GM23338 (cell line): ENCODE measurements around the gene TRHDE. TPM values are rescaled to one million over a fixed set of nuclear protein-coding genes. Genes with fewer than 3 reads are reported as not detected.

ENCODE experiments used
- ATAC-seq: fragments of 200-7000 bp; cut with Tn5 transposase; 3 replicates; pipeline ENCODE4 v1.9.1; 2020
- DNase-seq: peaks from one replicate; pipeline ENCODE4 v3.0.0-alpha.2; 2015; ENCODE audit warnings: low spot score
- H2AFZ ChIP-seq: fragments of 200-600 bp; sonication (generic); 2 replicates; pipeline ENCODE4 v1.8.0; 2016; ENCODE audit warnings: antibody characterized with exemption, mild to moderate bottlenecking, moderate library complexity
- H3F3A ChIP-seq: fragments of 200-600 bp; sonication (generic); replicated peaks from 2 replicates; pipeline ENCODE4 v1.8.0; 2017; ENCODE audit warnings: antibody characterized with exemption, mixed run types, low read depth
- H3K27ac ChIP-seq: fragments of 200-600 bp; sonication (generic); 2 replicates; pipeline ENCODE4 v1.6.1; 2016; ENCODE audit warnings: low read depth
- H3K27me3 ChIP-seq: fragments of 200-600 bp; sonication (generic); 2 replicates; pipeline ENCODE4 v1.8.0; 2016; ENCODE audit warnings: mild to moderate bottlenecking, mixed run types, moderate library complexity; ENCODE audit not compliant: insufficient read depth
- H3K36me3 ChIP-seq: fragments of 200-600 bp; sonication (generic); 2 replicates; pipeline ENCODE4 v1.8.0; 2016; ENCODE audit warnings: mild to moderate bottlenecking; ENCODE audit not compliant: insufficient read depth
- H3K4me1 ChIP-seq: fragments of 200-600 bp; sonication (generic); 2 replicates; pipeline ENCODE4 v1.8.0; 2016; ENCODE audit warnings: mild to moderate bottlenecking, moderate library complexity; ENCODE audit not compliant: insufficient read depth
- H3K4me2 ChIP-seq: fragments of 200-600 bp; sonication (generic); 2 replicates; pipeline ENCODE4 v1.7.1; 2017; ENCODE audit warnings: mixed run types
- H3K4me3 ChIP-seq: fragments of 200-600 bp; sonication (generic); 2 replicates; pipeline ENCODE4 v1.6.1; 2016; ENCODE audit warnings: mixed run types
- H3K79me2 ChIP-seq: fragments of 200-600 bp; sonication (generic); replicated peaks from 2 replicates; pipeline ENCODE4 v1.8.0; 2017; ENCODE audit warnings: mild to moderate bottlenecking; ENCODE audit not compliant: insufficient read depth
- H3K9me2 ChIP-seq: fragments of 200-600 bp; sonication (generic); 2 replicates; pipeline ENCODE4 v1.8.0; 2017; ENCODE audit not compliant: insufficient read depth
- H4K20me1 ChIP-seq: fragments of 200-600 bp; sonication (generic); replicated peaks from 2 replicates; pipeline ENCODE4 v1.8.0; 2017; ENCODE audit warnings: mild to moderate bottlenecking; ENCODE audit not compliant: insufficient read depth
- H3K27ac Mint-ChIP-seq: 2 replicates; pipeline ENCODE4 v1.8.0; 2020; ENCODE audit warnings: inconsistent platforms, mild to moderate bottlenecking, moderate library complexity, mixed read lengths
- H3K27me3 Mint-ChIP-seq: 3 replicates; pipeline ENCODE4 v1.8.0; 2022; ENCODE audit warnings: low read depth, mild to moderate bottlenecking, moderate library complexity, mixed read lengths, inconsistent platforms; ENCODE audit not compliant: insufficient read depth, poor library complexity
- H3K36me3 Mint-ChIP-seq: 3 replicates; pipeline ENCODE4 v1.8.0; 2021; ENCODE audit warnings: low read depth, mild to moderate bottlenecking, inconsistent platforms, moderate library complexity, mixed read lengths
- H3K4me1 Mint-ChIP-seq: 3 replicates; pipeline ENCODE4 v1.8.0; 2020; ENCODE audit warnings: mild to moderate bottlenecking, inconsistent platforms, mixed read lengths
- H3K4me3 Mint-ChIP-seq: 3 replicates; pipeline ENCODE4 v1.8.0; 2021; ENCODE audit warnings: moderate library complexity, mild to moderate bottlenecking, inconsistent platforms, mixed read lengths
- H3K9me3 Mint-ChIP-seq: 3 replicates; pipeline ENCODE4 v1.8.0; 2020; ENCODE audit warnings: moderate library complexity, mild to moderate bottlenecking, inconsistent platforms, mixed read lengths
- CREB1 ChIP-seq: fragments of 250-450 bp; sonication (Bioruptor Pico); IDR thresholded peaks from 2 replicates; pipeline ENCODE4 v1.5.0; 2020; ENCODE audit warnings: low read depth, mild to moderate bottlenecking, moderate library complexity
- EZH2 ChIP-seq: fragments of 200-600 bp; sonication (generic); IDR thresholded peaks from one replicate; pipeline ENCODE4 v1.8.0; 2017; ENCODE audit warnings: antibody characterized with exemption, mild to moderate bottlenecking, low read depth; ENCODE audit not compliant: unreplicated experiment
- EZH2phosphoT487 ChIP-seq: fragments of 200-600 bp; sonication (generic); IDR thresholded peaks from one replicate; pipeline ENCODE4 v1.8.1; 2018; ENCODE audit warnings: antibody characterized with exemption; ENCODE audit not compliant: unreplicated experiment
- JUNB ChIP-seq: IDR thresholded peaks from one replicate; pipeline ENCODE4 v1.6.1; 2016; ENCODE audit warnings: antibody characterized with exemption; ENCODE audit not compliant: unreplicated experiment
- NANOG ChIP-seq: IDR thresholded peaks from 2 replicates; pipeline ENCODE4 v1.6.1; 2016; ENCODE audit warnings: antibody characterized with exemption, borderline replicate concordance
- POLR2AphosphoS5 ChIP-seq: IDR thresholded peaks from 2 replicates; pipeline ENCODE4 v1.6.1; 2016; ENCODE audit warnings: antibody characterized with exemption, low read depth
- REST ChIP-seq: IDR thresholded peaks from one replicate; pipeline ENCODE4 v1.6.1; 2018; ENCODE audit warnings: antibody characterized with exemption; ENCODE audit not compliant: unreplicated experiment
- ZNF331 ChIP-seq: fragments of 250-450 bp; sonication (Bioruptor Pico); IDR thresholded peaks from 2 replicates; pipeline ENCODE4 v1.5.0; 2020; ENCODE audit warnings: low read depth, mild to moderate bottlenecking, moderate library complexity
- polyA plus RNA-seq: library from polyadenylated mRNA; unstranded; fragments of >200 nt; fragmentation: Nextera tagmentation; extraction: Ambion mirVana; gene quantifications from 2 replicates; pipeline ENCODE4 v1.2.1, GENCODE V29; 2016
- total RNA-seq: library from RNA; depleted of rRNA; stranded (reverse); fragments of >200 nt; shearing (Covaris generic); gene quantifications from 2 replicates; pipeline ENCODE4 v1.2.3, GENCODE V29; 2014

Gene TRHDE
- total and polyA plus RNA-seq, 2 experiments from 2014 or later = 1.3 to 7.7 TPM

GRCh38 chr12:72540811-72541210 is 268.6 kb downstream of the TRHDE start:
- Histone ChIP-seq H3K9me2 (no peaks in the 10 kb centered on the region), H3K4me3 (no peak overlapping the region), H4K20me1 (no peaks in the 10 kb centered on the region), H3K27me3 (no peaks in the 10 kb centered on the region), H3K4me1 (peaks cover 6% of the 10 kb centered on the region), H3K36me3 (no peaks in the 10 kb centered on the region), H2AFZ (no peak overlapping the region), H3K27ac (no peak overlapping the region), H3K79me2 (no peaks in the 10 kb centered on the region), H3K4me2 (no peak overlapping the region), H3F3A (no peaks in the 10 kb centered on the region)
- Mint-ChIP-seq H3K4me3 (no peak overlapping the region), H3K4me1 (peaks cover 6% of the 10 kb centered on the region), H3K27ac (no peak overlapping the region), H3K9me3 (no peaks in the 10 kb centered on the region), H3K27me3 (no peaks in the 10 kb centered on the region), H3K36me3 (no peaks in the 10 kb centered on the region)
- ATAC-seq = no peak
- DNase-seq = no peak
- TF ChIP-seq NANOG (no peak), EZH2phosphoT487 (no peak), CREB1 (CRISPR knock-in tag) (no peak), REST (no peak), EZH2 (no peak), ZNF331 (CRISPR knock-in tag) (no peak), JUNB (no peak)

GRCh38 chr12:72543777-72544467 is 271.8 kb downstream of the TRHDE start:
- Mint-ChIP-seq H3K9me3 (no peaks in the 10 kb centered on the region), H3K4me3 (no peak overlapping the region), H3K4me1 (peaks cover 11% of the 10 kb centered on the region; the same call in 2 of the 3 replicates), H3K36me3 (no peaks in the 10 kb centered on the region), H3K27ac (no peak overlapping the region), H3K27me3 (no peaks in the 10 kb centered on the region)
- ATAC-seq = no peak
- no peaks in the 10 kb centered on the region for H3K36me3 ChIP-seq
- no peaks in the 10 kb centered on the region for H3K9me2 ChIP-seq
- peaks cover 6% of the 10 kb centered on the region; the same call in 1 of the 2 replicates for H3K4me1 ChIP-seq
- no peak overlapping the region for H3K27ac ChIP-seq
- no peaks in the 10 kb centered on the region for H3K79me2 ChIP-seq
- no peak for DNase-seq
- no peaks in the 10 kb centered on the region for H3K27me3 ChIP-seq
- H4K20me1 ChIP-seq = no peaks in the 10 kb centered on the region
- no peak overlapping the region for H3K4me3 ChIP-seq
- no peak overlapping the region for H3K4me2 ChIP-seq
- no peaks in the 10 kb centered on the region for H3F3A ChIP-seq
- H2AFZ ChIP-seq = no peak overlapping the region
- TF ChIP-seq CREB1 (CRISPR knock-in tag) (no peak), POLR2AphosphoS5 (no peak), REST (no peak), JUNB (no peak)
